Measurements from ENCODE around the gene PRG3.
"Not testable (repeated sequence)": the region's sequence is repeated elsewhere in the genome, so short reads cannot be mapped to it uniquely, and the experiment has no call there.

The PRG3 gene

DNA sequence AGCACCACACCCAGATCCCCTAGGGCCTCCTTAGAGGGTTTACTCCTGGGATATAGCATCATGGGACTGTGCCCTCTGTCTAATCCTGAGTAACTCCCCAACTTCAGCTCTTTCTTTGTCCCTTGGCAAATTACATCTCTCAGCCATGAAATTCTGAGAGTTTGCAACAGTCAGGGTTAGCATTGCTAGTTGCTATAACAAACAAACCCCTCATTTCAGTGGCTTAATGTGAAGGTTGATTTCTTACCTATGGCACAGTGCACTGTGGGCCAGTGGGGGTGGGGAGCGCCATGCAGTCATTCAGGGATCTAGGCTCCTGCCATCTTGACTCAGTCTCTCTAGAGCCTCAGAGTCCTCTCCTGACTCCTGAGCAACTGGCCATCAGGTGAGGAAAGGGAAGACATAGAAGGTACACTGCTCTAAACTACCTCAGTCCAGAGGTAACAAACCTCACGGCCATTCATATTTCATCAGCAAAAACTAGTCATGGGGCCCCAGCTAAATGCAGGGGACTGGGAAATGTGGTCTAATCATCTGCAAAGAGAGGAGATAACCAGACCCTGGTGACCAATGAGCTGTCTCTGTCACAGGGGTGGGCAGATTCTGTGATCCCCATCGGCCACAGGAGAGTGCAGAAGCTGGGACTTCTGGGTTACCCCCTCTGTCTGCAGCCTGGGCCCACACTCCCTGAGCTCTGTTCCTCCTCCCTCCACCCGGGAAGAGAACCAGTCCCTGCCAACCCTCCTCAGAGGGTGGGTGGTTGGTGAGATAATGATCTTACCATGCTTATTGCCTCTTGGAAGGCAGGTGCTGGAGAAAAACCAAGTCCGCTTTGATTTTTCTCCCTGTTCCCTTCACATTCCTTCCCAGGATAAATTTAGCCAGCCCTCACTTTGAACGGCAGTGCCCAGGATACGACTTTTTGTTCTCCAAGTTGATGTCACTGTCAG, 17.5 kb downstream of the PRG3 start:
- FAIRE-seq (no peak), DNase-seq (ENCODE audit: insufficient read length) (no peak)
- TF ChIP-seq POLR2AphosphoS5 (IDR thresholded peaks at IDR 0.05; ENCODE audit: low read depth, low read length), result no peak
- TF ChIP-seq TAF1 (IDR thresholded peaks at IDR 0.05; ENCODE audit: borderline replicate concordance, low read depth, low read length), result no peak
- no peak for TF ChIP-seq POLR2A (IDR thresholded peaks at IDR 0.05; ENCODE audit: low read depth, low read length)

DNA sequence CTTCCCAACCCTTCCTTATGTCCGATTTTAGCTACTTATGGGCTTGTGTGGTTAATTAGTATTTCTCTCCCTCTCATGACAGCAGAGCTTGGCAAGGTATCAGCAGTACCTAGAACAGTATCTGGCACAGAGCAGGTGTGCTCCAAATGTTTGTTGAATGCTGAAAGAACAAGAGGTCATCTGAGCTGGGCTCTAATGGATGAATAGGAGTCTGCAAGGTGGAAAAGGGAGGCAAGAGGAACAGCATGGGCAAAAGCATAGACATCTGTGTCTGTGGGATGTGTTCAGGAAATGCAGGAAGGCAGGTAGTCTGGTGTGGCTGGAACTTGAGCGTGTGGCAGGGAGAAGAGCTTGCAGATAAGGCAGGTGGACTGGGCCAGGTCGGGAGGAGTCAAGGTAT, 19.0 kb downstream of the PRG3 start:
- FAIRE-seq (no peak), DNase-seq (ENCODE audit: insufficient read length) (no peak)
- no peak for TF ChIP-seq POLR2AphosphoS5 (IDR thresholded peaks at IDR 0.05; ENCODE audit: low read depth, low read length)
- no peak for TF ChIP-seq TAF1 (IDR thresholded peaks at IDR 0.05; ENCODE audit: borderline replicate concordance, low read depth, low read length)
- no peak for TF ChIP-seq POLR2A (IDR thresholded peaks at IDR 0.05; ENCODE audit: low read depth, low read length)

DNA sequence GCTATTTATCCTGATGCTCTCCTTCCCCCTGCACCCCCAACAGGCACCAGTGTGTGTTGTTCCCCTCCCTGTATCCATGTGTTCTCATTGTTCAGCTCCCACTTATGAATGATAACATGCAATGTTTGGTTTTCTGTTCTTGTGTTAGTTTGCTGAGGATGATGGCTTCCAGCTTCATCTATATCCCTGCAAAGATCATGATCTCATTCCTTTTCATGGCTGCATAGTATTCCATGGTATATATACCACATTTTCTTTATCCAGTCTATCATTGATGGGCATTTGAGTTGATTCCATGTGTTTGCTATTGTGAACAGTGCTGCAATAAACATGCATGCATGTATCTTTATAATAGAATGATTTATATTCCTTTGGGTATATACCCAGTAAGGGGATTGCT, 19.5 kb downstream of the PRG3 start:
- not testable (repeated sequence) for FAIRE-seq; DNase-seq (ENCODE audit: insufficient read length)

DNA sequence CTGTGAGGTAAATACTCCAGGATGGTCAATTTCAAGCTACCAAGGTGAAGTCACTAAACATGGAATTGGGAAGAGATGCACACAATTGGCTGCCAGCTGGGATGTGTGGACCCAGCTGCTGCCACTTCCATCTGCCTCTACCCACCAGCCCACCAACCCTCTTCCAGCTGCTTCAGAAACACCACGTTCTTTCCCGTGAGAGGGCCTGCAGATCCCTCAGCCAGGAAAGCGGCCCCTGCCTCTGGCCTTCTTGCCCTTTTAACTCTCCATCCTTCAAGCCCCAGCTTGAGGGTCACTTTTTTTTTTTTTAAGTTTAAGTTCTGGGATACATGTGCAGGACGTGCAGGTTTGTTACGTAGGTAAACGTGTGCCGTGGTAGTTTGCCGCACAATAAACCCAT, 20.0 kb downstream of the PRG3 start:
- no peak for FAIRE-seq
- no peak for DNase-seq (ENCODE audit: insufficient read length)
- TF ChIP-seq TAF1 (IDR thresholded peaks at IDR 0.05; ENCODE audit: borderline replicate concordance, low read depth, low read length) (no peak), POLR2A (IDR thresholded peaks at IDR 0.05; ENCODE audit: low read depth, low read length) (no peak), POLR2AphosphoS5 (IDR thresholded peaks at IDR 0.05; ENCODE audit: low read depth, low read length) (no peak)

DNA sequence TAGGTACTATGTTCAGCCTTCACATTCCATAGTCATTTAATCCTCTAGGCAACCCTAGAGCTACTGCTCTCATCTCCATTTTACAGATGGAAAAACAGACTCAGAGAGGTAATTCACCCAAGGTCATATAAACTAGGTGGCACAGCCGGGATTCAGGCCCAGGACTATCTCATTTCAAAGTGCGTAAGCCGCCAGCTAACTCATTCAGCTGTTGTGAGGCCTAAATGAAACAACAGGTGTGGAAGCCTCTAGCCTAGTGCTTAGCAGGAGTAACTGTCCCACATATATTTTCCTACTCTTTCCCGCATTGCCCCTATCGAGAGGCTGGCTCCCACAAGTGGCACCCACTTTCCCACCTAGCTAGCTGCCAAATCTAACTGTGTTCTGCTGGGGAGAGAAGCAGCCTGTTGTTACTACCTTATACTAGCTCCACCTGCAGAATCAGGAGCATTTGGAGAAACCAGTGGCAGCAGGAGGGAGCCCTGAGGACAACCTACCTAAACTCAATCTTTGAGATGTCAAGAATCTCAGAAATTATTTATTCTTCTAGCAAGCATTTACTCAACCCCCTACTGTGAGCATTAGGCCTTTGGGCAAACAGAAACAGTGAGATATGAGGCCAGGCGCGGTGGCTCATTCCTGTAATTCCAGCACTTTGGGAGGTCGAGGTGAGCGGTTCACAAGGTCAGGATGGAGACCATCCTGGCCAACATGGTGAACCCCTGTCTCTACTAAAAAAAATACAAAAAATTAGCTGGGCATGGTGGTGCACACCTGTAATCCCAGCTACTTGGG, 20.9 kb downstream of the PRG3 start:
- DNase-seq (ENCODE audit: insufficient read length) (no peak), FAIRE-seq (no peak)
- TF ChIP-seq TAF1 (IDR thresholded peaks at IDR 0.05; ENCODE audit: borderline replicate concordance, low read depth, low read length), result no peak
- TF ChIP-seq POLR2AphosphoS5 (IDR thresholded peaks at IDR 0.05; ENCODE audit: low read depth, low read length), result no peak

DNA sequence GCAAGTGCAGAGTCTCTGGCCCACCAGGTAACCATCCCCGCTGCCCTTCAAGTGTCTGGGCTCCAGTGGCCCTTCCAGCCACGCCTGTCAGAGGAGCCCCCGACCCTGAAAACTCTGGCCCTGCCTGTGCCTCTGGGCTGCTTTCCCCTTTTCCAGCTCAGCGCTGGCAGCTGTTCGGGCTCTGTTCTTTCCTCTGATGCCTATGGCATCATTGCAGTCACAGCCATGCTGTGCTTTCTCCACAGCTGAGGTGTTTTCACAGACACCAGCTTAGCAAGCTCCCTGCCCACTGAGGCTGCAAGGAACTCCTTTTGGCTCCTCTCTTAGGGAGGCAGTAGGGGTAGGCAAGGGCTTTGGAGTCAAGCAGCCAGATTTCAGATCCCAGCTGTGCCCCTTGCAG, 21.6 kb downstream of the PRG3 start:
- TF ChIP-seq TAF1 (IDR thresholded peaks at IDR 0.05; ENCODE audit: borderline replicate concordance, low read depth, low read length) (no peak), POLR2A (IDR thresholded peaks at IDR 0.05; ENCODE audit: low read depth, low read length) (no peak), POLR2AphosphoS5 (IDR thresholded peaks at IDR 0.05; ENCODE audit: low read depth, low read length) (no peak)
- FAIRE-seq (no peak), DNase-seq (ENCODE audit: insufficient read length) (no peak)

DNA sequence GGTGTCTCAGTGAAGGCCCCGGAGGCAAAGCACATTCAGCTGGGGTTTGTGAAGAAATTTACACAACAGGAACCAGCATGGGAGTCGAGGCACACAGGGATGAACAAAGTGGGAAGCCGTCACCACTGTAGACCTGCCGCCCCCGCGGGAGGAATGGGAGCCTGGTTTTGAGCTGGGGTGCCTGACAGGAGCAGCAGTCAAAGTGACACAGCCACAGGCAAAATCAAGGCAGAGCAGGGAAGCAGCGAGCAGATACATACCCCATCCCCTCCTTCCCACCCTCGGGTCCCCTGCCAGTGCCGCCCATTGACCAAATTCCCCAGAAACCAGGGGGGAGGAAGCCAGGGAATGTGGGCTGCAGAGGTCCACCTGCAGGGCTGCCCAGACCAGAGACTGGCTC, 22.0 kb downstream of the PRG3 start:
- no peak for TF ChIP-seq POLR2AphosphoS5 (IDR thresholded peaks at IDR 0.05; ENCODE audit: low read depth, low read length)
- TF ChIP-seq POLR2A (IDR thresholded peaks at IDR 0.05; ENCODE audit: low read depth, low read length), result no peak
- TF ChIP-seq TAF1 (IDR thresholded peaks at IDR 0.05; ENCODE audit: borderline replicate concordance, low read depth, low read length), result no peak
- DNase-seq (ENCODE audit: insufficient read length) (no peak), FAIRE-seq (no peak)

DNA sequence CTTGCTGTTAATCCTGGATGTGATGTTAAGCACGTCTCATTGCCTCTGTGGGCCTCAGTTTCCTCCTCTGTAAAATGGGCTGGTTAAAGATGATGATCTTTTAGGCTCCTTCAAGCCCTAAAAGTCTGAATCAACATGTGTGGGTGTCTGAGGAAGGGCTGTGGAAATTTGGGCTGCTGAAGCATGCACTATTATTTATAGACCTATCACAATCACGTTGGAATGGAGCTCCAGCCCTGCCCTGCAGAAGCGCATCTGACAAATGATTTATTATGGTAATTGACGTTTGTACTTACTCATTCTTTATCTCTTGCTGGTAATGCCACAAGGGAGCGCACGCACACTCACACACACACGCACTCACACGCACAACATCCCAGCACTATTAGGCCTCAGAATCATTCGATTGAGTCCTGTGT, 22.4 kb downstream of the PRG3 start:
- FAIRE-seq (no peak), DNase-seq (ENCODE audit: insufficient read length) (no peak)
- TF ChIP-seq POLR2AphosphoS5 (IDR thresholded peaks at IDR 0.05; ENCODE audit: low read depth, low read length) (no peak), POLR2A (IDR thresholded peaks at IDR 0.05; ENCODE audit: low read depth, low read length) (no peak), TAF1 (IDR thresholded peaks at IDR 0.05; ENCODE audit: borderline replicate concordance, low read depth, low read length) (no peak)

DNA sequence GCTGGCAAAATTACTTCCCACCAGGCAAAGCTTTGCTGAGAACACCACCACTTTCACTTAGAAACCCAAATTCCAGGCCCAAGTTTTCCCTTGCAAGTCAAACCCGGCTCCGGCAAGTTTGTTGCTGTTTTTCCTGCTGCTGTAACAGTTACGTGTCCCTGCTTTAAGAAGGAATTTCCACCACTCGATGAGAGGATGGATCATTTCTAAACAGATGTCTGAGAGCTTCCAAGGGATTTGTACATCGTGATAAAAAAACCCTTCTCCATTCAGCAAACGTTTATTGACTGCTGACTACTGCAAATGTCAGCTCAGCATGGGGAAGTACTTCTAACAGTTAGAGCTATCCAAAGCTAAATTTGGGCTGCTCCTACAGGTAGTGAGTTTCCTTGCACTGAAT, 23.1 kb downstream of the PRG3 start:
- DNase-seq (ENCODE audit: insufficient read length), result no peak
- peak; percentile 36 for FAIRE-seq
- TF ChIP-seq POLR2AphosphoS5 (IDR thresholded peaks at IDR 0.05; ENCODE audit: low read depth, low read length) (no peak), POLR2A (IDR thresholded peaks at IDR 0.05; ENCODE audit: low read depth, low read length) (no peak), TAF1 (IDR thresholded peaks at IDR 0.05; ENCODE audit: borderline replicate concordance, low read depth, low read length) (no peak)

DNA sequence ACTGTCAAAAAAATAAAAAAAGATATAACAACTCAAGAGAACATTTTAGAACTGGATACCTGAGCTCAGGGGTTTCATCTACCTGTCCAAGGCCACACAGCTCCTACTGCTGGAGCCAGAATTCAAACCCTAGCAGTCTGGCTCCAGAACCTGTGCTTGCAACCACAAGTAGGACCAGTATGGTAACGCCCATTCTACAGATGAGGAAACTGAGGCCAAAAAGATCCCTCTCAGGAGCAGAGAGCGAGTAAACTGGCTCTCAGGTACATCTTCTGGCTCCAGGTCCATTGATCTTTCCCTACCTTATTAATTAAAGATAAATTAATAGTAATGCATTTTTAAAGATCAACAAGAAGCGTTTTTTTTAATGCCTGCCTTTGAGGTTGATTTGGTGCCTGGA, 23.6 kb downstream of the PRG3 start:
- DNase-seq (ENCODE audit: insufficient read length), result no peak
- no peak for TF ChIP-seq POLR2AphosphoS5 (IDR thresholded peaks at IDR 0.05; ENCODE audit: low read depth, low read length)
- TF ChIP-seq POLR2A (IDR thresholded peaks at IDR 0.05; ENCODE audit: low read depth, low read length), result no peak
- no peak for TF ChIP-seq TAF1 (IDR thresholded peaks at IDR 0.05; ENCODE audit: borderline replicate concordance, low read depth, low read length)
- FAIRE-seq, result no peak

DNA sequence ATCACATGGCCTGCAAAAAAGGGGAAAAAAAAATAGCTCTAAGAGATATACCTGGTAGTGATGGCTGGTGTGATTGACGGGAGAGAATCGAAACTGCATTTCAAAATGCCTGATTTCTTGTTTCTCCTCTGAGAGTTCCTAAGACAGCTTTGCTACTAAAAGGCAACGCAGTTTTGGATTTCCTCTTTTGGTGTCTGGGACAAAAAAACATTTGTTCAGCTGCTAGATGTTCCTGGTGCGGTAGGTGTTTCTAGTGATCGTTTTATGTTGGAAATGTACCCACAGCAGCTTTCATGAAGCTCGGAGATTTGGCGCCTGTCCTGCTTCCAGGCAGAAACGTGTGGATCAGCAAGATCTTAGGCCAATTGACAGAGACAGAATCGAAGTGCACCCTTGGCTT, 24.7 kb downstream of the PRG3 start:
- TF ChIP-seq POLR2A (IDR thresholded peaks at IDR 0.05; ENCODE audit: low read depth, low read length), result no peak
- TF ChIP-seq TAF1 (IDR thresholded peaks at IDR 0.05; ENCODE audit: borderline replicate concordance, low read depth, low read length), result no peak
- no peak for TF ChIP-seq POLR2AphosphoS5 (IDR thresholded peaks at IDR 0.05; ENCODE audit: low read depth, low read length)
- FAIRE-seq (no peak), DNase-seq (ENCODE audit: insufficient read length) (no peak)

DNA sequence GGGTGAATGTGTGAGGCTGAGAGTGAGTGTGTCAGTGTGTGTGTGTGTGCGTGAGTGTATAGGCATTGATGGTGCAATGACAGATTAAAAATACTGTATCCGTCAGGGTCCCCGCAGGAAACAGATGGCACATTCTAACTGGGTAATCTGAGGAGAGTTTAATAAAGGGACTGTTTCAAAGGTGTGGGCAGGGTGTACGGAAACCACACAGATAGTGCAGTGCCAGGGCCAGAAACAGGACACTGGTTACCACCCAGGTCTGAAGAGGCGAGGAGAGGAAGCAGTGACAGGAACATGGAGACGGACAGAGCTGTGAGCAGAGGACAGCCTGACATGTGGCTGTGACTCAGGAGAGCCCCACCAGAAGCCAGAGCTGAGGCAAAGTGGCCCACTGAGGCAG, 26.3 kb downstream of the PRG3 start:
- FAIRE-seq, result peak; percentile 64
- DNase-seq (ENCODE audit: insufficient read length), result no peak
- TF ChIP-seq POLR2AphosphoS5 (IDR thresholded peaks at IDR 0.05; ENCODE audit: low read depth, low read length) (no peak), POLR2A (IDR thresholded peaks at IDR 0.05; ENCODE audit: low read depth, low read length) (no peak), TAF1 (IDR thresholded peaks at IDR 0.05; ENCODE audit: borderline replicate concordance, low read depth, low read length) (no peak)

All from GM12892 (cell line).